HCT116 (cell line): ENCODE data around the gene PRMT9. TPM values are rescaled to one million over a fixed set of nuclear protein-coding genes. Genes with fewer than 3 reads are reported as not detected.

Experiments
- ATAC-seq: fragments of 200-7000 bp; cut with Tn5 transposase; 2 replicates; pipeline ENCODE4 v1.9.1; 2020; ENCODE audit warnings: mild to moderate bottlenecking, moderate library complexity
- BruUV-seq: library from RNA; stranded (reverse); fragments of 400-500 nt; replicated peaks from 2 replicates; lab custom pipeline; 2021; lab: Mats Ljungman, UMichigan
- CTCF ChIA-PET: fragments of 300-600 bp; sonication (Branson Sonifier 250); formaldehyde crosslinking; loops from one replicate; lab custom pipeline; 2021; ENCODE audit warnings: antibody characterized with exemption; lab: Charles Lee
- POLR2A ChIA-PET: fragments of 300-600, 350-600 bp; sonication (Branson Sonifier 250); formaldehyde crosslinking; loops from one replicate; lab custom pipeline; 2021; ENCODE audit warnings: antibody characterized with exemption; lab: Charles Lee
- RAD21 ChIA-PET, 2 experiments: fragments of 300-600 bp; sonication (Branson Sonifier 250); formaldehyde crosslinking; loops; one replicate each; lab custom pipeline; 2023; ENCODE audit warnings: low total read pairs in 2 of 2; ENCODE audit not compliant: uncharacterized antibody in 2 of 2, unreplicated experiment in 2 of 2, low non-redundant PET in 1 of 2; lab: Charles Lee
- DNase-seq: peaks from one replicate; pipeline ENCODE4 v3.0.0-alpha.2; 2010; ENCODE audit warnings: low read depth, low spot score
- H2AFZ ChIP-seq: fragments of 200-600 bp; shearing (Covaris generic), sonication (generic); 2 replicates; pipeline ENCODE4 v1.6.1; 2017; ENCODE audit warnings: low read depth, mixed run types, mixed read lengths, antibody characterized with exemption, low read length; ENCODE audit not compliant: poor library complexity, severe bottlenecking
- H3K27ac ChIP-seq: 2 replicates; pipeline ENCODE4 v1.5.1; 2012; ENCODE audit warnings: low read depth, low read length
- H3K27me3 ChIP-seq: fragments of 200-600 bp; sonication (generic); 2 replicates; pipeline ENCODE4 v1.6.1; 2016; ENCODE audit warnings: mixed run types, low read length, mixed read lengths; ENCODE audit not compliant: insufficient read depth
- H3K36me3 ChIP-seq, 2 experiments: fragments of 200-500 bp in 1 of 2; fragments of 200-600 bp in 1 of 2; sonication (Bioruptor generic) in 1 of 2; sonication (generic) in 1 of 2; 2 replicates each; pipeline versions ENCODE4 v1.5.1 to v1.6.1; 2014 to 2016; ENCODE audit warnings: low read length in 2 of 2, inconsistent platforms in 1 of 2, mixed read lengths in 1 of 2, mixed run types in 1 of 2; ENCODE audit not compliant: insufficient read depth in 2 of 2, control insufficient read depth in 1 of 2
- H3K4me1 ChIP-seq, 2 experiments: fragments of 200-600 bp in 1 of 2; sonication (generic) in 1 of 2; 2 replicates each; pipeline versions ENCODE4 v1.5.1 to v1.6.1; 2012 to 2017; ENCODE audit warnings: low read length in 2 of 2, inconsistent platforms in 1 of 2, mild to moderate bottlenecking in 1 of 2, mixed read lengths in 1 of 2, mixed run types in 1 of 2, moderate library complexity in 1 of 2; ENCODE audit not compliant: insufficient read depth in 2 of 2, control insufficient read depth in 1 of 2
- H3K4me2 ChIP-seq: fragments of 200-600 bp; sonication (generic); 2 replicates; pipeline ENCODE4 v1.6.1; 2017; ENCODE audit warnings: mixed run types, low read length, mixed read lengths
- H3K4me3 ChIP-seq, 2 experiments: fragments of 200-600 bp in 1 of 2; sonication (generic) in 1 of 2; replicated peaks in 1 of 2; 2 replicates each; pipeline ENCODE4 v1.5.1; 2011 to 2016; ENCODE audit warnings: low read length in 2 of 2, control low read depth in 1 of 2, low read depth in 1 of 2, mild to moderate bottlenecking in 1 of 2, mixed read lengths in 1 of 2, mixed run types in 1 of 2
- H3K79me2 ChIP-seq: fragments of 200-600 bp; sonication (generic); 2 replicates; pipeline ENCODE4 v1.6.1; 2017; ENCODE audit warnings: mild to moderate bottlenecking, mixed run types, low read length, moderate library complexity, mixed read lengths; ENCODE audit not compliant: insufficient read depth
- H3K9ac ChIP-seq: fragments of 200-600 bp; sonication (generic); 2 replicates; pipeline ENCODE4 v1.6.1; 2016; ENCODE audit warnings: low read length, mixed read lengths
- H3K9me2 ChIP-seq: fragments of 200-600 bp; sonication (generic), shearing (Covaris generic); 2 replicates; pipeline ENCODE4 v1.6.1; 2017; ENCODE audit warnings: mixed run types, mild to moderate bottlenecking, moderate library complexity; ENCODE audit not compliant: insufficient read depth
- H3K9me3 ChIP-seq, 2 experiments: fragments of 200-500 bp in 1 of 2; fragments of 200-600 bp in 1 of 2; sonication (Bioruptor generic) in 1 of 2; sonication (generic) in 1 of 2; 2 replicates each; pipeline ENCODE4 v1.6.1; 2014 to 2017; ENCODE audit warnings: low read length in 2 of 2, mixed read lengths in 2 of 2, inconsistent platforms in 1 of 2, low read depth in 1 of 2, mild to moderate bottlenecking in 1 of 2, mixed run types in 1 of 2, moderate library complexity in 1 of 2; ENCODE audit not compliant: control insufficient read depth in 1 of 2, insufficient read depth in 1 of 2
- H4K20me1 ChIP-seq: fragments of 200-600 bp; sonication (generic), shearing (Covaris generic); 2 replicates; pipeline ENCODE4 v1.6.1; 2017; ENCODE audit warnings: mixed run types, mild to moderate bottlenecking, moderate library complexity; ENCODE audit not compliant: insufficient read depth
- CBX3 ChIP-seq: IDR thresholded peaks from 2 replicates; pipeline ENCODE4 v1.6.1; 2012; ENCODE audit warnings: low read depth
- EZH2phosphoT487 ChIP-seq: fragments of 200-600 bp; IDR thresholded peaks from 2 replicates; pipeline ENCODE4 v1.6.1; 2018; ENCODE audit warnings: antibody characterized with exemption, borderline replicate concordance
- JUND ChIP-seq: IDR thresholded peaks from 2 replicates; pipeline ENCODE4 v1.6.1; 2012
- SP1 ChIP-seq: IDR thresholded peaks from 2 replicates; pipeline ENCODE4 v1.6.1; 2012; ENCODE audit warnings: low read depth
- SRF ChIP-seq: IDR thresholded peaks from 2 replicates; pipeline ENCODE4 v1.6.1; 2012; ENCODE audit warnings: low read depth
- YY1 ChIP-seq: IDR thresholded peaks from 2 replicates; pipeline ENCODE4 v1.6.1; 2011; ENCODE audit warnings: low read length, low read depth, moderate library complexity, mild to moderate bottlenecking; ENCODE audit not compliant: insufficient replicate concordance; ENCODE audit errors: extremely low read depth
- ZNF274 ChIP-seq: fragments of 200-500 bp; sonication (Bioruptor generic); IDR thresholded peaks from 2 replicates; pipeline ENCODE4 v1.6.1; 2014; ENCODE audit warnings: mild to moderate bottlenecking, low read depth, low read length, inconsistent platforms
- intact Hi-C: fragments of 100-400 bp; cut with micrococcal nuclease; formaldehyde crosslinking; loops from 2 replicates; pipeline ENCODE4 v1.10.0; 2022
- total RNA-seq: library from RNA; stranded (reverse); gene quantifications from one replicate; pipeline ENCODE4 v1.2.1, GENCODE V29; 2021; ENCODE audit not compliant: unreplicated experiment
- TF ChIP-seq, protein P1 (sequence below): IDR thresholded peaks from 2 replicates; pipeline ENCODE4 v1.6.1; 2011; ENCODE audit warnings: mild to moderate bottlenecking, low read length, moderate library complexity; ENCODE audit not compliant: insufficient replicate concordance; ENCODE audit errors: extremely low read depth
- TF ChIP-seq, protein P2 (sequence below), 3 experiments: fragments of 200-600 bp in 1 of 3; sonication (generic) in 1 of 3; IDR thresholded peaks in 2 of 3; conservative IDR thresholded peaks in 1 of 3; 2 replicates each; pipeline ENCODE4 v1.5.1; 2012 to 2017; ENCODE audit warnings: low read depth in 2 of 3, low read length in 2 of 3, antibody characterized with exemption in 1 of 3, borderline replicate concordance in 1 of 3, control low read depth in 1 of 3, mild to moderate bottlenecking in 1 of 3, mixed read lengths in 1 of 3, mixed run types in 1 of 3, moderate library complexity in 1 of 3; ENCODE audit not compliant: insufficient read depth in 1 of 3
- TF ChIP-seq, protein P3 (sequence below): IDR thresholded peaks from 2 replicates; pipeline ENCODE4 v1.6.1; 2012
- TF ChIP-seq, protein P4 (sequence below): IDR thresholded peaks from 2 replicates; pipeline ENCODE4 v1.6.1; 2012; ENCODE audit warnings: low read depth

Gene PRMT9
- total RNA-seq, 1 experiment from 2014 or later = 5.8 TPM

DNA sequence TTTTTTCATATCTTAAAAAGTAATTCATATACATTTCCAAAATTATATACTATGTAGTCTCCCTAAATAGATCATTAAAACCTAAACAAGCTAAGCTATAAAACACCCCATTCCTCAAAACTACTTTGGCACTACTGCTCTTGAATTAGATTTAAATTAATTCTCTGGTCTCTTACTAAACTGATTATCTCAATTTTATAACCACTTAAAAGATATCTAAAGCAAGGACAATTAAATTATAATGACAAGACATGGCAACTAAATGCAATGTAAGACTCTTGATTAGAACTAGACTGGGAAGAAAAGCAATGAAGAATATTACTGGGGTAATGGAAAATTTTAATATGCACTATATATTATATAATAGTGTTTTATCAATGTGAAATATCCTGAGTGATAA, 38.9 kb downstream of the PRMT9 start (continued):
- TF ChIP-seq, protein P1, sequence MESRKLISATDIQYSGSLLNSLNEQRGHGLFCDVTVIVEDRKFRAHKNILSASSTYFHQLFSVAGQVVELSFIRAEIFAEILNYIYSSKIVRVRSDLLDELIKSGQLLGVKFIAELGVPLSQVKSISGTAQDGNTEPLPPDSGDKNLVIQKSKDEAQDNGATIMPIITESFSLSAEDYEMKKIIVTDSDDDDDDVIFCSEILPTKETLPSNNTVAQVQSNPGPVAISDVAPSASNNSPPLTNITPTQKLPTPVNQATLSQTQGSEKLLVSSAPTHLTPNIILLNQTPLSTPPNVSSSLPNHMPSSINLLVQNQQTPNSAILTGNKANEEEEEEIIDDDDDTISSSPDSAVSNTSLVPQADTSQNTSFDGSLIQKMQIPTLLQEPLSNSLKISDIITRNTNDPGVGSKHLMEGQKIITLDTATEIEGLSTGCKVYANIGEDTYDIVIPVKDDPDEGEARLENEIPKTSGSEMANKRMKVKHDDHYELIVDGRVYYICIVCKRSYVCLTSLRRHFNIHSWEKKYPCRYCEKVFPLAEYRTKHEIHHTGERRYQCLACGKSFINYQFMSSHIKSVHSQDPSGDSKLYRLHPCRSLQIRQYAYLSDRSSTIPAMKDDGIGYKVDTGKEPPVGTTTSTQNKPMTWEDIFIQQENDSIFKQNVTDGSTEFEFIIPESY = no peak
- TF ChIP-seq, protein P2, sequence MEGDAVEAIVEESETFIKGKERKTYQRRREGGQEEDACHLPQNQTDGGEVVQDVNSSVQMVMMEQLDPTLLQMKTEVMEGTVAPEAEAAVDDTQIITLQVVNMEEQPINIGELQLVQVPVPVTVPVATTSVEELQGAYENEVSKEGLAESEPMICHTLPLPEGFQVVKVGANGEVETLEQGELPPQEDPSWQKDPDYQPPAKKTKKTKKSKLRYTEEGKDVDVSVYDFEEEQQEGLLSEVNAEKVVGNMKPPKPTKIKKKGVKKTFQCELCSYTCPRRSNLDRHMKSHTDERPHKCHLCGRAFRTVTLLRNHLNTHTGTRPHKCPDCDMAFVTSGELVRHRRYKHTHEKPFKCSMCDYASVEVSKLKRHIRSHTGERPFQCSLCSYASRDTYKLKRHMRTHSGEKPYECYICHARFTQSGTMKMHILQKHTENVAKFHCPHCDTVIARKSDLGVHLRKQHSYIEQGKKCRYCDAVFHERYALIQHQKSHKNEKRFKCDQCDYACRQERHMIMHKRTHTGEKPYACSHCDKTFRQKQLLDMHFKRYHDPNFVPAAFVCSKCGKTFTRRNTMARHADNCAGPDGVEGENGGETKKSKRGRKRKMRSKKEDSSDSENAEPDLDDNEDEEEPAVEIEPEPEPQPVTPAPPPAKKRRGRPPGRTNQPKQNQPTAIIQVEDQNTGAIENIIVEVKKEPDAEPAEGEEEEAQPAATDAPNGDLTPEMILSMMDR (IDR thresholded peaks at IDR 0.05 in 2 of 3, conservative IDR thresholded peaks at IDR 0.05 in 1 of 3; ENCODE audit: borderline replicate concordance in 1 of 3, insufficient read depth in 1 of 3, low read depth in 2 of 3, low read length in 2 of 3) = no peak

DNA sequence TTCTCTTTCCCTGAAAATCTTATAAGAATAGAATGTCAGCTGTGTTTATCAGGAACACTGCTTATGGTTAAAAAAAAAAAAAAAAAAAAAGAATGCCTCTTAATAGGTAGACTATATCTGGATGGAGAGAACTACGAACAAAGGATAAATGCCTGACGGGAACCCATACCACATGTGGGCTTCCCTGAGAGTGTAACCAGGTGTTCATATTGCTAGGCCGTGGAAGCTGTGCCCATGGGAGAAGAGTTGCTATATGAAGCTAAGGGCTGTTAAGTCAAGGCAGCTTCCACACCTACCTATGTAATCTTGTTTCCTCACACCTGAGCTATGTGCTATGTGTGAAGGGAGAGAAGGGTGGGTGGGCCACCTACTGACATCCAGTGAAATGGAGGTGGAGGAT, 39.5 kb downstream of the PRMT9 start:
- H3K9me2 ChIP-seq = no peaks in the 10 kb centered on the region
- no peak overlapping the region for H3K27ac ChIP-seq
- TF ChIP-seq CBX3 (no peak), SRF (no peak), ZNF274 (no peak), SP1 (no peak), JUND (no peak), EZH2phosphoT487 (no peak), YY1 (no peak)
- TF ChIP-seq, protein P3, sequence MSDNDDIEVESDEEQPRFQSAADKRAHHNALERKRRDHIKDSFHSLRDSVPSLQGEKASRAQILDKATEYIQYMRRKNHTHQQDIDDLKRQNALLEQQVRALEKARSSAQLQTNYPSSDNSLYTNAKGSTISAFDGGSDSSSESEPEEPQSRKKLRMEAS = no peak
- TF ChIP-seq, protein P4, sequence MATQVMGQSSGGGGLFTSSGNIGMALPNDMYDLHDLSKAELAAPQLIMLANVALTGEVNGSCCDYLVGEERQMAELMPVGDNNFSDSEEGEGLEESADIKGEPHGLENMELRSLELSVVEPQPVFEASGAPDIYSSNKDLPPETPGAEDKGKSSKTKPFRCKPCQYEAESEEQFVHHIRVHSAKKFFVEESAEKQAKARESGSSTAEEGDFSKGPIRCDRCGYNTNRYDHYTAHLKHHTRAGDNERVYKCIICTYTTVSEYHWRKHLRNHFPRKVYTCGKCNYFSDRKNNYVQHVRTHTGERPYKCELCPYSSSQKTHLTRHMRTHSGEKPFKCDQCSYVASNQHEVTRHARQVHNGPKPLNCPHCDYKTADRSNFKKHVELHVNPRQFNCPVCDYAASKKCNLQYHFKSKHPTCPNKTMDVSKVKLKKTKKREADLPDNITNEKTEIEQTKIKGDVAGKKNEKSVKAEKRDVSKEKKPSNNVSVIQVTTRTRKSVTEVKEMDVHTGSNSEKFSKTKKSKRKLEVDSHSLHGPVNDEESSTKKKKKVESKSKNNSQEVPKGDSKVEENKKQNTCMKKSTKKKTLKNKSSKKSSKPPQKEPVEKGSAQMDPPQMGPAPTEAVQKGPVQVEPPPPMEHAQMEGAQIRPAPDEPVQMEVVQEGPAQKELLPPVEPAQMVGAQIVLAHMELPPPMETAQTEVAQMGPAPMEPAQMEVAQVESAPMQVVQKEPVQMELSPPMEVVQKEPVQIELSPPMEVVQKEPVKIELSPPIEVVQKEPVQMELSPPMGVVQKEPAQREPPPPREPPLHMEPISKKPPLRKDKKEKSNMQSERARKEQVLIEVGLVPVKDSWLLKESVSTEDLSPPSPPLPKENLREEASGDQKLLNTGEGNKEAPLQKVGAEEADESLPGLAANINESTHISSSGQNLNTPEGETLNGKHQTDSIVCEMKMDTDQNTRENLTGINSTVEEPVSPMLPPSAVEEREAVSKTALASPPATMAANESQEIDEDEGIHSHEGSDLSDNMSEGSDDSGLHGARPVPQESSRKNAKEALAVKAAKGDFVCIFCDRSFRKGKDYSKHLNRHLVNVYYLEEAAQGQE = no peak
- BruUV-seq = no TSS peak
- RAD21 ChIA-PET = no interaction called here
- intact Hi-C loops = no loop called here
- peaks cover 40% of the 10 kb centered on the region; the same call in 1 of the 2 replicates for H3K79me2 ChIP-seq
- ATAC-seq (no peak), DNase-seq (no peak)
- H3K4me2 ChIP-seq = no peak overlapping the region
- H3K4me1 ChIP-seq = peaks cover 0 to 5% of the 10 kb centered on the region in 2 experiments; a peak in 1 of 4 replicates
- no peaks in the 10 kb centered on the region for H3K9me3 ChIP-seq
- H4K20me1 ChIP-seq = no peaks in the 10 kb centered on the region
- CTCF ChIA-PET = interaction anchor here (3.1 kb wide), 1 partner anchor 222 kb away, joined by 10 read pairs; no protein-coding TSS in a partner anchor
- H3K27me3 ChIP-seq = no peaks in the 10 kb centered on the region
- POLR2A ChIA-PET = no interaction called here
- H3K36me3 ChIP-seq = no peaks in the 10 kb centered on the region
- no peak overlapping the region for H3K4me3 ChIP-seq
- no peak overlapping the region for H3K9ac ChIP-seq
- H2AFZ ChIP-seq = no peak overlapping the region
